Muscle of arm (tissue), 14 donors: ENCODE results near the gene TCF20. TPM values are rescaled to one million over a fixed set of nuclear protein-coding genes. Genes with fewer than 3 reads are reported as not detected.

ENCODE experiments used
- DNase-seq: peaks from one replicate; pipeline ENCODE4 v3.0.0-alpha.2; 2013
- long read RNA-seq, 11 donors: transcript quantifications; one replicate each; lab custom pipeline, GENCODE V29; 2026
- polyA plus RNA-seq, 12 donors: library from polyadenylated mRNA; unstranded; fragments of 120-200 nt; gene quantifications; one replicate each; pipeline ENCODE4 v1.2.1, GENCODE V29; 2013; ENCODE audit not compliant: insufficient read length in 12 of 12

TCF20 gene
- polyA plus RNA-seq: 10 to 100 TPM in 4 of 12 donors, 1 to 10 TPM in 7, not detected in 1; 7.4 to 25.5 (median 9.6) TPM
- long read RNA-seq, donor 1, full-length matches to known transcripts: 5 of 12 reads
- long read RNA-seq, donor 1, partial matches to known transcripts: 0 of 12 reads
- long read RNA-seq, donor 1, other reads (novel, unspliced or antisense): 7 of 12 reads
- long read RNA-seq, donor 2, full-length matches to known transcripts: 4 of 4 reads
- long read RNA-seq, donor 2, partial matches to known transcripts: 0 of 4 reads
- long read RNA-seq, donor 2, other reads (novel, unspliced or antisense): 0 of 4 reads
- long read RNA-seq, donor 3, full-length matches to known transcripts: 1 of 1 reads
- long read RNA-seq, donor 3, partial matches to known transcripts: 0 of 1 reads
- long read RNA-seq, donor 3, other reads (novel, unspliced or antisense): 0 of 1 reads
- long read RNA-seq, donor 4, full-length matches to known transcripts: 1 of 1 reads
- long read RNA-seq, donor 4, partial matches to known transcripts: 0 of 1 reads
- long read RNA-seq, donor 4, other reads (novel, unspliced or antisense): 0 of 1 reads
- long read RNA-seq, donor 5, full-length matches to known transcripts: 7 of 7 reads
- long read RNA-seq, donor 5, partial matches to known transcripts: 0 of 7 reads
- long read RNA-seq, donor 5, other reads (novel, unspliced or antisense): 0 of 7 reads
- long read RNA-seq, donor 6, full-length matches to known transcripts: 2 of 2 reads
- long read RNA-seq, donor 6, partial matches to known transcripts: 0 of 2 reads
- long read RNA-seq, donor 6, other reads (novel, unspliced or antisense): 0 of 2 reads
- long read RNA-seq, donor 7, full-length matches to known transcripts: 3 of 3 reads
- long read RNA-seq, donor 7, partial matches to known transcripts: 0 of 3 reads
- long read RNA-seq, donor 7, other reads (novel, unspliced or antisense): 0 of 3 reads
- long read RNA-seq, donor 8: 0 reads
- long read RNA-seq, donor 9, full-length matches to known transcripts: 2 of 2 reads
- long read RNA-seq, donor 9, partial matches to known transcripts: 0 of 2 reads
- long read RNA-seq, donor 9, other reads (novel, unspliced or antisense): 0 of 2 reads
- long read RNA-seq, donor 10, full-length matches to known transcripts: 5 of 5 reads
- long read RNA-seq, donor 10, partial matches to known transcripts: 0 of 5 reads
- long read RNA-seq, donor 10, other reads (novel, unspliced or antisense): 0 of 5 reads
- long read RNA-seq, donor 11, full-length matches to known transcripts: 3 of 3 reads
- long read RNA-seq, donor 11, partial matches to known transcripts: 0 of 3 reads
- long read RNA-seq, donor 11, other reads (novel, unspliced or antisense): 0 of 3 reads

DNA sequence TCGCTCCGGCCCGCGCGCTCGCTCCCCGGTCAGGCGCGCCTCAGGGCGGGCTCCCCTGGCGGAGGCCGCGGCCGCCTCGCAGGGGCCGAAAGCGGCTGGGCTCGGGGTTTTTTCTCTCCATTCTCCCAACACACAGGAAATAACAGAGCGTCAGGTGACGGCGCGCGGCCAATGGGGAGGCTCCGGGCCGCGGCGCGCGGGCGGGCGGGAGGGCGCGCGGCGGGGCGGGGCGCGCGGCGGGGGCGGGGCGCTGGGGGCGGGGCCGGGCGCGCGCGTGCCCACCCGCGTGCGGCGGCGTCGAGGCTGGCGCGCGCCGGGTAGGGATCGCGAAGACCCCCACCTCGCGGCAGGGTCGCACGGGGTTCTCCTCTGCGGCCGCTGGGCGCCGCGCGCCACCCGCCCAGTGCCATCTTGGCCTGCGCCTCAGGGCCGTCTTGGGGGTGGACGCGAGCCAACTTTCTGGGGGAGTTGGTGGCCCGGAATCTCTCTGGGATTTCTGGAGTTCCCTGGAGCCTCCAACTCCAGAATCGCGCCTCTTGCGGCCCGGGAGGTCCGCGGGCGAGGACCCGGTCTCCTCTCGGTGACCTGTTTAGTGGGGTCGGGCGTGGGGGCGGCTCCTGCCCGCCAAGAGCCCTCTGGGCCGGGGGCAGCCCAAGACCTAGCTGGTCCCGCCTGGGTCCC is at the start of gene TCF20:
TSS of gene TCF20 (minus strand) at position 144 of the 681 bp plus-strand sequence. CDS start 55,348 bp downstream, outside the sequence.
- peak; percentile 81 for DNase-seq

DNA sequence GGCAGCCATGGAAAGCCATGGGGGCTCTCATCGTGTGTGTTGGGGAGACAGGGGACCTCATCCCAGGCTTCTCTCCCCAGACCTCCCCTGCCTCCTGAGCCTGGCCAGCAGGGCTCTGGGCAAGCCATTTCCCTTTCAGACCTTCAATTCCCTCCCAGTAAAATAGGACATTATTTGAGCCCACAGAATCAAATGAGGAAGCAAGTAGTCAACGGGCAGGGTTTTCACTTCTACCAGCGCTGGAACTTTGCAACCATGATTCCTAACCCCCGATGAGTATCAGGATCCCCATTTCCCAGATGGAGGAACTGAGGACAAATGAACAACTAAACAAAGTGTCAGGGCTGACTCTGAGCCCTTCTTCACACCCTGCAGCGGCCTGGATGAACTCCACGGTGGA is 48.9 kb upstream of the TCF20 start:
- no peak for DNase-seq

DNA sequence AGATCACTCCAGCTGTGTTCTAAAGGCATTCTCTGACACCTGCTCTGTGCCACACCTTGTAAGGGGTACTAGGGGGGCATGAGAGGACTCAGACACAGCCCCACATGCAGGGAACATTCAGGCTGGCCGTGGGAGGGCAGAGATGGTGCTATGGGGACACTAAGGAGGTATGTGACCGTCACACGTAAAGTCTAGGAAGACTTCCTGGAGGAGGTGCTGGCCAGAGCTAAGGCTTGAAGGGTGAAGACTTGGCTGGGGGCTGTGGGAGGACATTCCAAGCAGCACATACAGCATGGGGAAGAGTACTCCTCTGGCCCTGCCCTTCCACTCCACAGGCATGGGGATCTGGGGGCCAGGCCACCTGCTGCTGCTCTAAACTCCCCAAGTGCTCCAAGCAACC is 48.5 kb upstream of the TCF20 start:
- no peak for DNase-seq

DNA sequence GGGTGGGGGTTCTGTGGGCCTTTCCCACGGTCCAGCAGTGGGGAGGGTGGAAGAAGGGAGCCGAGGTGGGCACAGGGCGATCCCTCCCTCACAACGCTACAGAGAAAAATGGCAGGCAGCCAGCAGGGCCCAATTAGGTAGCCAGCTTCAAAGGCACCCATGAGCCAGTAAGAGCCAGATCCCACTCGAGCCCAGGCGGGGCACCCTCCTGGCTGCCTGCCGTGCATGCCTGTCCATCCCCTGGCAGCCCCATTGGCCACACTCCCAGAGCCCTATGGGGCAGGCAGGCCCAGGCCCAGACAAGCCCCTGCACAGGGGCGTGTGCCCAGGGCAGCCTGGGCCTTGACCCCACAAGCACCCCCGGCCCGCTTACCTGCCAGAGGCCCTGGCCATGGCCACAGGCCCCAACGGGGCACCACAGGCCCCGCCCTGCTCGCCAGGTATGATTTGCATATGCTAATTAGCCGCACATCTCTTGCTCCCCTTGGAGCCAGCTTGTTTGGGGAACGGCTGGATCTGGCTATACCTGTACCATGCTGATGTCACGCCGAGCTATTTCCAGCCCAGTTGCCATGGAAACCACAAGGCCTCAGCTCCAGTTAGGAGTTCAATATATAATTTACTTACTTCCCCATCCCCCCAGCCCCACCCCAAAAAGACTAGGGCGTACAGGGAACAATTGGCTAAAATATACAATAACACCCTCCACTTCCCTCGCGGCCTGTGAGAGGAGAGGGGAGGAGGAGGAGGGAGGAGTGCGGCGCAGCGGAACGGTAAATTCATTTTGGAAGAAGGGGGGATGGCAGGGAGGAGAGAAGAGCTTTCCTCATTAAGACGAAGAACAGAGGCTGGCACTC is 47.5 kb upstream of the TCF20 start:
- no peak for DNase-seq

DNA sequence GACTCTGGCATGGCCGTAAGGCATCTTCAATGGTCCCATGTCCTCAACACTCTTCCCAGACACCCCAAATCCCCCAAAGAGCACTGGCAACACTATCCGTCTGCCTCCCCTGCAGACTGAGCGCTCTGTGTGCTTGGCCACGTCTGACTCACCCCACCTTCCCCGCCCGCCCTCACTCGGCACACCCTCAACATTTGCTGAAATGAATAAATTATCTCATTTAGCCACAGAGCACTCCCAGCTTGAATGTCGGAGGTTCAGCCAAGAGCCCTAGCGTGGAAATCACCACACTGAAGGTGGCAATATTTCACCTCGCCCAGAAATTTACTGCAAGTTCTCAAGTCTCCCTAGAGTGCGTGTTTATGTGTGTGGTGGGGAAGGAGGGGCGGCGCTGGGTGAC is 46.6 kb upstream of the TCF20 start:
- DNase-seq: no peak

DNA sequence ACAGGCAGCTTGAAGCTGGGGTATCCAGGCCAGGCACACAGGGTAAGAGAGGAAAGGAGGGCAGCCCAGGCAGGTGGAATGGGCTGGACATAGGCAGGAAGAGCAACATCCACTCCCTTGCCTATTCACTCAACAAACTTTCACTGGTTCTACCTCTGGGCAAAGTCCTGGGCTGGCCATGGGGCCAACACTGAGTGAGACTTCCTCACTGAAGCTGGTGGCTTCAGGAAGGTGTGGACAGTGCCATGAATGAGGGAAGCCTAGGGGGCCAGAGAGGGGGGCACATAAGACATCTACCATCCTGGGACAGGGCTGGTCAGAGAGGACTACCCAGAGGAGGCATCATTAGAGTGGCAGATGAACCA is 44.9 kb upstream of the TCF20 start:
- DNase-seq: no peak

DNA sequence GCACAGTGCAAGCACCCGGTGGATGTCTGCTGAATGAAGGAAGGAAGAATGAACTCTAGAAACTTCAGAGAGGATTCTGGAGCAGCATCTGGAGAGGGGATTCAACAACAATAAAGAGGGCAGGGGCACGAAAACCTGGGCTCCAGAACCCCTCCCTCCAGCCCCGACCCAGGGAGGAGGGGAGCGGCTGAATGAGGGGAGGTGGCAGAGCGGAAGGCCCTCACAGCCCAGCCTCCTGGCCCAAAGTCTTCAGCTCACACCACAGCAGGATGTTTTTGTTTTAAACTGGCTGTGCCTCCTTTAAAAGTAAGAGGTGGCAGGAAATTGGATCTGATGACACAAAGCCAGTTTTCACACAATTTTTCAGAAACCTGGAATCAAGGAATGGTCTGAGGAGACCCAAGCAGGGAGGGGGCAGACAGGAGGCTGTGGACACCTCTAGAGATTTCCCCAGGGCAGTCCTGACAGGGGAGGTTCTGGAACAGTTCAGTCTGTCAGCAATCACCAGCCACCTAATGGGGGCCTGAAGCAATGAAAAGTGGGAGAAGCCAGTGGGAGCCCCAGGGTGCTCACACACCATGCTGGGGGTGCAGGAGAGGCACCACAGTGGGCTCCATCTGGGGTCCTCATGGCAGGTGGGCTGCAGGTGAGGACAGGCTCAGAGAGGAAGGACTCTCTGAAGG is 44.4 kb upstream of the TCF20 start:
- DNase-seq: no peak

DNA sequence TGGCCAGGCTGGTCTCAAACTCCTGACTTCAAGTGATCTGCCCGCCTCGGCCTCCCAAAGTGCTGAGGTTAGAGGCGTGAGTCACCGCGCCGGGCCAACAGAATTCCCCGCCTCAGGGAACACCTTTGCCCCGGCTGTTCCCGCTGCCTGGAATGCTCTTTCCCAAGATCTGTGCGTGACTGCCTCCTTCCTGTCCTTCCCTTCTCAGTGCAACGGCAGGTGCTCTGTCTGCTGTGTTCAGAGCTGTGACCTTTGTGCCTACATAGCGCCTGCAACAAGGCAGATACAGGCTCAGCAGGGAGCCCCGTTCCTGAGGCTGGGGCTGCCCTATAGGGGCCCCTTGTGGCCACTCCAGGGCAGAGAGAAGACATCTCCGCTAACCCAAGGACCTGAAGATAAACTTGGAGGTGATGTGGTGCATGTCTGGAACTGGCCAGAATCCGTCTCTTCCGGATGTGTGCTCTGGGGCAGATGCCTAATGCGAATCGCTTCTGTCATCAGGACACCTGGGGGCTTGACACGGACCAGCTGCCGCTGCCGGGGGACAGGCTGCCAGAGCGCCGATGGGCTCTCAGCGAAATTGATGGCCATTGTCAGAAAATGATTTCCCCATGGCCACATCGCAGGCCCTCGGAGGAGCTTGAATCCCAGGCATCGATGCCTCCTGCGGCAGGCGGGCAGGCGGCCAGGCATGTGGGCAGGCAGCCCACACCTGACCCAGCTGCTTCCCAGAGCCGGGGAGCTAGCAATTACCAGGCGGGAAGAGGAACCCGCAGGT is 43.5 kb upstream of the TCF20 start:
- DNase-seq: no peak

DNA sequence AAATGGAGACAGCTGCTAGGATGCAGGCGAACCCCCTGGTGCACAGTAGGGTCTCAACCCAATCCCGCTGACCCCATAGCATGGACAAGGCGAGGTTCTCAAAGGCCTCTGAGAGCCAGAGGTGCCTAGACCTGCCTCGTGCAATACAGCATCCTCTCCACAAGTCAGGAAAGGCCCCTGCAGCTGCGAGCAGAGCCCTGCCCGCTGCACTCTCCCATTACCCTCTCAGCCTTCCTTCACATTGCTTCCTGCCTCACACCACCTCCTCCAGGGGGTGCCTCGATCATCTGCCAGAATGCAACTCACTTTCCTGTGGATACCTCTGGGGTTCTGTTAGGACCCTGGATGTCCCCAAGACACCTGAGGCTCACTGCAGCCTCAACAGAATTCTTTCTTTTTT is 42.8 kb upstream of the TCF20 start:
- DNase-seq: no peak

DNA sequence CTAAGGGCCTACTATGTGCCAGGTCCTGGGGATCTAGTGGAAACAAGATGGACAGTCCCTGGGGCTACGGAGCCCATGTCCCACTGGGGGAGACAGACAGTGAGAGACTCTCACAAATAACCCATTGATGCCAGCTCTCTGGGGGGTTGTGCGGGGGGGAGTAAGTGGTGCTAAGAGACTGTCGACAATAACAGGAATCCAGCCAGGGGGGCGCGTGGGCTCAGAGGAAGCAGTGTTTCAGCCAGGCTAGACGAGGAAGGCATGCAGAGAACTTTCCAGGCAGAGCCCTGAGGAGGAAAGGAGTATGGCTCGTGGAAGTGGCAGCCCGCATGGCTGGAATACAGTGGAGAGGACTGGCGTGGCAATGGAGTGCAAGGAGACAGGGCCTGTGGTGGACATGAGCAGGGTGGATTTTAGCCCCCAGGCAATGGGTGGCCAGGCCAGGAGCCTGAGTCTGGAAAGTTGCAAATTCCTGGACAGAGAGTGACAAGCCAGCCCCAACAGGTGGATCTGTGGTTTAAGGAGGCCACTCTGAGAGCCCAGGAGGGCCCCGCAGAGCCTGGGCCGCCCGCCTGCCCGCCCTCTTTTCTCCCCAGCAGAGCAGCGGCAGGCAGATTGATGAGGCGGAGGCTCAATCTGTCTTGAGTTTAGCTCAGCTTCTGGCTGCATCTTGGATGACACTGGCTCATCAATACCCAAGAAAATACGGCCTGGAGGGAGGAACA is 40.0 kb upstream of the TCF20 start:
- DNase-seq: no peak

DNA sequence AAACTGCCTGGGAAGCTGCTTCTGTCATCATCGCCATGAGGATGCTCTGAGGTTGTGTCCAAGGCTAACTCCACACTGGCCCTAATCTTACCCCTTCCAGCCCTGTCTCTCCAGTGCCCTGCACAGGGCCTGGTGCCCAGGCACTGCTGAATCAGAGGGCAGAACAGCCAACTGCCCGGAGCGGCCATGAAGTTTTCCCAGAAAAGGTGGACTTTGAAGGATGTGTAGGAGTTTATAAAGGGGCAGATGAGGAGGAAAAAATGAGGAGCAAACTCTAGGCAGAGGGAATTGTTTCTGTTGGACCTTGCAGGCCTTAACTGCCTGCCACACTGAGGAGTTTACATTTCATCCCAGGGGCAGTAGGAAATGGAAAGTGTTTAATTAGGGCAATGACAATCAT is 39.4 kb upstream of the TCF20 start:
- no peak for DNase-seq

DNA sequence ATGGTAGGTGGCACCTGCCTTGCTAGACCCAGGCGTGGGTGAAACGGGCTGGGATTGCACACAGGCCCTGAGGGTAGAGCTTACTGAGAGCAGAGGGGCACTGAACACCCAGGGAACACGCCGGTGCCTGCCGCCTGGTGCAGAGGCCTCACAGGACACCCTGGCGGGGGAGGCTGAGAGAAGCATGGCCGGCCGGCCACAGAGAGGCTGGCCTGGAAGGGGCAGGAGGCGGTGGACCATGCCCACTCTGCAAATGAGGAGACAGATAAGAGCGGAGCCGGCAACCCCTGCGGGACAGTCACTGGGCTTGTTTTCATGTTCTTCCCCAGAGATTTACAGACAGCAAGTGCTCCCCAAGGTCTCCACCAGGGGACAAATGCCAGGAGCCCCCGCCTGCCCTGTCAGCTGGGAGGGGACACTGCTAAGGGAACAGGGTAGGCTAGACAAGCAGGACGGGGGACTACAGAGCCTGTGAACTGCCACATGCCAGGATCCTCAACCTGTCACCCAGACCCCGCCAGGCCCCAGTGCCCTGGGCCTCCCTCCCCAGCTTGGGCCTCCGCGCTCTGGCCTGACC is 38.5 kb upstream of the TCF20 start:
- no peak for DNase-seq

DNA sequence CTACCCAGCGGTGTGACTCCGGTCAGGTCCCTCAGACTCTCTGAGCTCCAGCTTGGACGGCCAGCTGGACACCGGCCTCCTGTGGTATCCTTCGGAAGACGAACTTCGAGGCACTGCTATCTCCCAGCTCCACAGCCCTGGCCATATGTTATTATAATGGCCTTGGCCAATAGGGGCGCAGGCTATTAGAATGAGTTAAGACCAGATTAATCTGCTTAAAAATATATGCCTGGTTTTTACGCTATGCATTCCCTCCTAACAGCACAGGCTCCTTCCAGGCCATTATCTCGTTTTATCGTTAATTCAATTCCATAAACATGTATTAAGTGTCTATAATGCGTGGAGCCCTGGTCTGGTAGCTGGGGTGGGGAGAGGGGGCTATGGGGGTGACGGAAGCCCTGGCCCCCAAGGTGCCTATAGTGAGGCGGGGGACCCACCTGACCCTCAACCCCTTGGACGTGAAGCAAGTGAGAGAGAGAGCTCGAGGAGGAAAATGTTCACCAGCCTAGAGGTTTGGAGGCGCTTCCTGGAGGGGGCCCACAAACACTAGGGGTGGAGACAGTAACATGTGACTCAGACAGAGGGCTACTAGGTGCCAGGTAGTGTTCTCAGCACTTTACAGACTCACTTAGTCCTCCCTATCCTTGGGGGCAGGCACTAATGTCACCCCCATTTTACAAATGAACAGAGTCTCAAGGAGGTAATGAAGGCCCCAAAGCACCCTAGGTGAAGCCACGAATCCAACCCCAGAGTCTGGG is 37.5 kb upstream of the TCF20 start:
- DNase-seq: no peak

DNA sequence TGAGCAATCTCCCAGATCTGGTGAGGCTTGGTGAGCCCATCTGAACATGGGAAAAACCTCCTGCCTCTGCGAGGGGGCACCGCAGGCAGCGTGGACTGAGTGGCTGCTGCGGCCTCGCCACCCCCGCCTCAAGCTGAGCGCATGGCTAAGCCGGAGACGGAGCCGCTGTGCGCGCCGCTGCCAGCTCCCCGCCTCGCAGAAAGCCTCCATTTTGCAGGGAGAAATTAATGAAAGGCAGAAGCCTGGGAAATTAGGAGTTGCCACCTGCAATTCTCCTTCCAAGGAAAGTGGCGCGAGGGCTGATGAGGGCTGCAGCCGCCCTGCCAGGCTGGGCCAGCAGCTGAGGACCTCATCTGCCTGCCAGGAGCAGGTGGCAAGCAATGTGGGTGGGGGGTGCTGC is 35.6 kb upstream of the TCF20 start:
- DNase-seq: no peak

DNA sequence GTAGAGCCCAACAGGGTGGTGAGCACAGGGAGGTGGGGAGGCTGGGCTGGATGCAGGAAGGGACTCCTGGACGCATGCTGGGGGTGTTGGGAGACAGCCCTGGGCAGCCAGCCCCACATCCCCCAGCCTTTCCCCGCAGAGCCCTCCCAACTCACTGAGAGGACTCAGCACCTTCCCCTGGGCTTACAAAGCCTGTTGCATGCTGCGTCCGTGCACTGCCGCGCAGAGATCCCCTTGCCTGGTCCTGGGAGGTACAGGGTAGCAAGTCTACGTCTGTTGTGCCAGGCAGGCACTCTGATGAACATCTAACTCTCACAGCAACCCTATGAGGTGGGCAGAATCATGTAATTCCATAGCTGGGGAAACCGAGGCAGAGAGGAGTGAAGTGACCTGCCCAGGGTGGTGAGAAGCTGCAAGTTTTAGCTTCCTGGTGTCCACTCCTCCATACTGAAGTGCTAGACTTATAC is 33.9 kb upstream of the TCF20 start:
- DNase-seq: no peak

DNA sequence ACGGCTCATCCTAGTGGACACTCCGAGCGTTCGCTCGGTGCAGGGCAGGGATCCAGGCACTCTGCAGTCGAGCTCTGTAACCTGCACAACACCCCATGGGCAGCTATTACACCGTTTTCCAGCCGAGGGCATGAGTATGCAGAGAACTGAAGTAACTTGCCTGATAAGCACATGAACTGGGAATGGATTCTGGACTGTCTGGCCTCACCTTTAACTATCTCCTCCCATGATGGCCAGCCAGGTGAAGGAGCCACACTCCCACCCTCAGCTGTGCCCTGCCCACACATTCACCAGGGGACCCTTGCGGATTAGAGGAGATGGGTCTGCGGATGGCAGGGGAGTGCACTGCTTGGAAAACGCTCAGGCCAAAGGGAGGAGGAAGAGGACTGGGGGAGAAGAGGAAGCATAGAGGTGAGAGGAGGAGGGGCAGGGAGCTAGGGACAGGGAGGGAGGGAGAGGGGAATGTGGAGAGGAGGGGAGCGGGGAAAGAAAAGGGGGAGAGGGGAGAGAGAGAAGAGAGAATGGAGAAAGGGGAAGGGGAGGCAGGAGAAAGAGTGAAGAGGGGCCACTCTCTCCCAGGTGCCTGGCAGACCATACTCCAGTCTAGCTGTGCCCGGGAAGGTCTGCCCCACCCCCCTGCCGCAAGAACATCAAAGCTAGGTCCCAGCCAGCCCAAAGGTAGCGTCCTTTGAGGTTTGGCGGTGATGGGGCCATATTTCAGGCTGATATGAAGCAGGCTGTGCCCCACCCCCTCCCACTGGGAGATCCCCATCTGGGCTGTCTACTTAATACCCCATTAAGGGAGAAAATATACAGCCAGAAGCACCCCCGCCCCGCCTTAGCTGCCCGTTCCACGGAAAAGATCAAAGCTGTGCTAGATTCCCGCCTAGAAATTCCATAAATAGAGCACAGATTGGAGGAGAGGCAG is 33.2 kb upstream of the TCF20 start:
- DNase-seq: no peak
